ENCODE data around the gene EPHB6.

Gene EPHB6

GRCh38 chr7:142898377-142899170, 43.7 kb downstream of the EPHB6 start:
- DNase-seq (ENCODE audit: low spot score) = no peak

DNA sequence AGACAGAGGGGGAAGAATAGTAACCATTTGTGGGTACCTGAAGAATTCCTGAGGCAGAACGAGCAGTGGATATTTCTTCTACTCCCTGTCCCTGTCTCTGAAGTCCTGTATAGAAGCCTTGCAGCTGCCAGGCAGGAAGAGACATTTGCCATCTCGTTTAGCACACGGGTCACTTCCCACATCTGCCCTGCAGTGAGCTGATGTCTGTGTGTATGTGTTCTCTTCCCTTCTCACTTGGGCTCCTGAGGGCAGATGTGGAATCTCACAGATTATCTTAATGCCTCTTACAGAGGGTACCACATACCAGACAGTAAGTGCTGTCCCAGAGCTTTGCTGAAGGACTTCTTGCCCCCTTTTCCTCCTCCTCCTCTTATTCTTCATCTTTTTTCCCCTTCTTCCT, 44.8 kb downstream of the EPHB6 start:
- no peak for DNase-seq (ENCODE audit: low spot score)

- DNase-seq (ENCODE audit: low spot score) = no peak
Observed at GRCh38 chr7:142901426-142902259, 46.8 kb downstream of the EPHB6 start.

GRCh38 chr7:142904128-142904527, 49.3 kb downstream of the EPHB6 start:
- no peak for DNase-seq (ENCODE audit: low spot score)

DNA sequence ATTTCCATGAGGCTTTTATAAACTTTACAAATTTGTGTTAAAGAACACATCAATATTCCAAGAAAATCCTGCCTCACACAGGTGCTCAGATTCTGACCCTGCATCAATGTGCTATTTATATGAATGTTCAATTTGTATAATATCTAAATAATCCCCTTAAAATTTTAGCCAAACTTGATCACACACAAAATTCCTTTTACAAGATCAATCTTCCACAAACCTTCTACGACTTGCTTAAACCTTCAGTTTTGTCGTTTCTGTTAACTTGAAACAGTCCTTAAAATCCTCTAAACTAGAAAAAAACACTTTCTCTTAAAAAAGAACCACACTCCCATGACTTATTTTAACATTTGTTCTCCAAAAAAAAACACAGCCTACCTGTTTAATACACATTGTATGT, 50.9 kb downstream of the EPHB6 start:
- DNase-seq (ENCODE audit: low spot score) = no peak

DNA sequence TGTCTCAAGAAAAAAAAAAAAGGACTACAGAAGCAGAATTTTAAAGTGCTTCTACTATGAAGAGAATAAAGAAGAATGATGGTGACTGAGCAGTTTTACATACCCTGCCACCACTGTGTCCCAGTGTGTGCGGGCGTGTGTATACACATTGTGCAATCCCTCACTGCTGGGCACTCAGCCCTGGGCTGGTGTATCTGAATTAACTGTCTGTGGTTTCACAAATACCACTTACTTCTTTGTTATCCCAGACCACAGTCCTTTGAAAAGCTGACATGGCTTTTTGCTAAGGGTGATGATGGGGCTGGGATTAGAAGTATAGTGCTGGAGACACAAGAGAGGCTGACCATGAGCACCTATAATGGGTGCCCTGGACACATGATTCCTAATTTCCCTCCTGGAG, 51.8 kb downstream of the EPHB6 start:
- no peak for DNase-seq (ENCODE audit: low spot score)

DNA sequence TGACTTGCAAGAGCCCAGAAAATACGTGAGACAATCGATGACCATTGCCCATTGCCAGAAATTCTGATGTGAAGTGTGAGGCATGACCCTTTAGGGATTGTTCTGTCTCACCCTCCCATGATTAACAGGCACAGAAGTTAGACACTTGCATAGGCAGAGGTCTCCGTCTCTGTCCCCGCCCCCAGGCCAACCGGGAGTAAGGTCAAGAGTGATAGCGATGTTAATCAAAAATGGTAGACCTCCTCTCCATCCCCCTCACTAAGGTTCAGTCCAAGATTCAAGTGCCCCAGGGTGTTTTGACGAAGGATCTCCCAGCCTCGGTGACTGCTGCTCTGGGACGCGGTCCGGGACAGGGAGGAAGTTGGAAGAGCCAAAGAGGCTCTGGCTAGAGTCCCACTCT, 53.4 kb downstream of the EPHB6 start:
- DNase-seq (ENCODE audit: low spot score) = no peak

- peak; percentile 62 for DNase-seq (ENCODE audit: low spot score)
Observed at GRCh38 chr7:142908921-142909890, 54.3 kb downstream of the EPHB6 start.

GRCh38 chr7:142910031-142910433, 55.2 kb downstream of the EPHB6 start:
- DNase-seq (ENCODE audit: low spot score) = no peak

DNA sequence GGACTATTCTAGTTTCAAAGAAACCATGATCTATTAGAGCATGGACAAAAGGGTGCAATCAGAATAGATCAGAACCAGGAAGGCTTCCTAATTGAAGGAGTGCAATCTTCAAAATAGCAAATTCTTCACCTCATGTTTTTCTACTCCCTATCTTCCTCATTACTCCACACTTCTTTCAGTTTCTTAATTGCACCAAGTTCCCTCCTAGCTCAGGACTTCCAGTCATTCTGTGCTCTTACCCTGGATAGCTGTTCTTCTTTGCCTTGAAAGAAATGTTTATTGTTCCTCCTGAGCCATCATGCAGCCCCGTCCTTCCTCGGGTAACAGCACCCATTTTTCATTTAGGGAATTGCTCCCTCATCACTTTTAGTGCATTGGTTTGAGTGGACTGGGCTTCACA, 55.6 kb downstream of the EPHB6 start:
- DNase-seq (ENCODE audit: low spot score) = no peak

GRCh38 chr7:142913051-142913450, 58.2 kb downstream of the EPHB6 start:
- no peak for DNase-seq (ENCODE audit: low spot score)

GRCh38 chr7:142913566-142913965, 58.7 kb downstream of the EPHB6 start:
- no peak for DNase-seq (ENCODE audit: low spot score)

DNA sequence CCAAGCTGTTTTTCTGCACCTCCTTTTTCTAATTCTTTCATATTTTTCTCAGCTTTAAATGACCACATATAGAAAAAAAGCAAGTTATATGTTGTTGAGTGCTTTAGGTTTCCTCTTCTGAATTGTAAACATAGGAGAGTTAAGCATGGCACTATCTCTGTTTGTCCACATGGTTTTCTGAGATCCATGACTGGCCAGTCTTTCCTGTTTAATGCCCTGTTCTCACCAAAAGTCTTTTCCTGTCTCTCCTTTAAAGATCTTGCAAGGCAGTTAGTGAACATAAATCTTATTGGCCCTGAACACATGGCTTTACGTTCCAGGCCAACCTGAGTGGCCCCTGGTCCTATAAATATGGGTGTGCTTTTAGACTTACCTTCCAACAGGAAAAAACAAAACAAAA, 59.2 kb downstream of the EPHB6 start:
- no peak for DNase-seq (ENCODE audit: low spot score)

- DNase-seq (ENCODE audit: low spot score) = no peak
Observed at GRCh38 chr7:142915315-142915714, 60.4 kb downstream of the EPHB6 start.

DNA sequence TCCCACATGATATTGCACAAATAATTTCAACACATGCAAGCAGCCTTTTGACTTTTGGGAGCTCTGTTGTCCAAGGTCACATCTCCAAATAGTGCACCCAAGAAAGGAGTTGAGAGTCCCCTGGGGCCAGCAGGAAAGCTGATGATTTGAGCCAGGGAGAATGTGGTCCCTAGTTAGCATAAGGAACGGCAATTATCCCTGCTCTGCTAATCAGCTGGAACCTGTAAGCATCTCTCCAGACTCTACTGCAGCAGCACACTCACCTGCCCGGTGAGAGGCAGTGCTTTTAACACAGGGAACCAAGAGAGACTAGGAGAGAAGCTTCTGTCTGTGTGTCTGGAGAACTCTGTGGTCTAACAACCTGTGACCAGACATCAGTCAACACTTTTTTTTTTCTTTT, 61.6 kb downstream of the EPHB6 start:
- no peak for DNase-seq (ENCODE audit: low spot score)

DNA sequence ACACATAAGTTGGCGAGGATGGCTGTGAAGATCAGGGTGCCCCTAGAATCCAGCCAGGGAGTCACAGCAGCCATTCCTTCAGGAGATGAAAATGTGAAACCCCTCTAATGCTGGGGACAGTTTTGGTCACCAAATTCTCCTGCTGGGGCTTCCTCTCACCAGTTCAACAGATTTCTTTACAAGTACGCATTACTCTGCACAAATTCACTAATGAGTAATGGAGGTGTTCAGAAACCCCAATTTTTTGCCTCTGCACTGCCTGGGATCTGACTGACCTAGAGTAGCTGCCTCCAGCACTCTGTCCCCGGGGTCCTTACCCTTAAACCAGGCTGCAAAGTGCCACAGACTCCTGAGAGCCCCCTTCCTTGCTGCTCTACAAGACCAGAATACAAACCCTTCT, 62.6 kb downstream of the EPHB6 start:
- DNase-seq (ENCODE audit: low spot score) = no peak

GRCh38 chr7:142918901-142919300, 64.0 kb downstream of the EPHB6 start:
- DNase-seq (ENCODE audit: low spot score) = no peak

- DNase-seq (ENCODE audit: low spot score) = no peak
Observed at GRCh38 chr7:142919656-142920055, 64.8 kb downstream of the EPHB6 start.
